HG03066 (cell line): ENCODE data around the gene RBM6.

Source experiments
- ATAC-seq: cut with Tn5 transposase; IDR thresholded peaks from one replicate; pipeline ENCODE4 v1.9.1; 2021; ENCODE audit warnings: low read depth; ENCODE audit not compliant: unreplicated experiment

The RBM6 gene

GRCh38 chr3:50088725-50089608 is 149.0 kb downstream of the RBM6 start, which contains the start of gene RBM5:
RBM5 (plus strand) TSS chr3:50088919; CDS start chr3:50090435, 1,516 bp downstream.
- peak; percentile 98 for ATAC-seq

GRCh38 chr3:50089609-50089945 is 149.6 kb downstream of the RBM6 start:
- peak; percentile 4 for ATAC-seq

DNA sequence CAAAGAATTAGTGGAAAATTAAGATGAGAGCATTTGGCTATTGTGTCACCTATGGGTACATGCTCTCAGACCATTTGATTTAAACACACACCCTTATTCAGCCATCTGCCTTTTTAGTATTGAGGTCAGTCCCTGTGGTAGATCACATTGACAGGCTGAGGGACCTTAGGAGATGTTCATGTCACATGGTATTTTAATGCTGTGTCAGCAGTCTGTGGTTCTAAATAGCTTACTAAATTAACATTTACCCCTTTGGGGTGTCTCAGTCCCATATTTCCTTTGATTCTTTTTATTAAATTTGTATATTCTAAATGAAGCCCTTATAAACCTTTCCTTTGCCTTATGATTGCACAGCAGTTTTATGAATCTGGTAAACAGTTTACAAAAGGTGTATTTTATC is 151.0 kb downstream of the RBM6 start:
- no peak for ATAC-seq

DNA sequence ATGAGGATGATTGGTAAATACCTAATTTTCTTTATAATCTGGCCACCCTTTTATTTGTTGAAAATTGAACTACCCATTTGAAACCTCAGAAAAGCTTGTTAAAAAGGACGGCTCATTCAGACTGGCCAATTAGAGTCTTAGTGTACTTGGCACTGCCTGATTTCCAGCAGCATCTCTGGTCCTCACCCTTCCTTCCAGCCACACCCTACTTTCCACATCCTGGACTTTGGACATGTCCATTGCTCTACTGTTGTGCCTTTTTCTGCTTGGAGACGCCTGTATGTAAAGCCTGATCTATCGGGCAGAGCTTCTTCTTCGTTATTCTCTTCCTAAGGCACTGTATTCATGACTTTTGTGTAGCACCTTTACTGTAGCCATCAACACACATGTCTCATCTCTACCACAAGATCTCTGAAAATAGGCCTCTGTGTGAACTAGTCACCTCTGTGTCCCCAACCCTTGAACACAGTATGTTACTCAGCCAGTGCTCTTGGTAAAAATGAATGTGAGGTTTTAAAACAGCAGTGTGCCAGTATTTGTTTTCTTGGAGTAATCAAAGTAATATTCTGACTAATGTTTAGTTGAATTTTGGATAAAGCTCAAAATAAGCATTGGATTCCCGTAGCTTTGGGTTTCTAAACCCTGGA is 155.5 kb downstream of the RBM6 start:
- ATAC-seq: no peak

- ATAC-seq: no peak
These were observed 160.4 kb downstream of the RBM6 start for GRCh38 chr3:50100386-50100785.

- no peak for ATAC-seq
These were observed 161.3 kb downstream of the RBM6 start for GRCh38 chr3:50100956-50101845.

- no peak for ATAC-seq
These were observed 162.6 kb downstream of the RBM6 start for GRCh38 chr3:50102558-50102957.

GRCh38 chr3:50111757-50112156 is 171.8 kb downstream of the RBM6 start:
- ATAC-seq: no peak

DNA sequence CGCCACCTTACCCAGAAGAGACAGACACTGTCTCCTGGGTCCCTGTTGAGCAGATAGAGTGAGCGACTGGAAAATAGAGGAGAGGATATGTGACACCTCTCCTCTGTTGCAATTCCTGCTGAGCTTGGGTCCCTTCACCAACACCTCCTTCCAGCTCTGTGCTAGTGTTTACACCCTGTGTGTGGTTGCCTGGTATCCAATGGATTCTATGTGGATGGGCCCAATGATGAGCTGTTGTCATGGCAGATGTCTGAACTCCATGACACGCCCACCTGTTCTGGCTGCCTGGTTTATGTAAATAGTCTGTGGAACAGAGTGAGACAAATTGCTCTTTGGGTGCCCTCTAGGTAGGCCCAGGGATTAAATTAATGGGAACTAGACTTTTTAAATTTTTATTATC is 172.5 kb downstream of the RBM6 start:
- ATAC-seq: no peak

- no peak for ATAC-seq
These were observed 177.2 kb downstream of the RBM6 start for GRCh38 chr3:50117120-50117519.

DNA sequence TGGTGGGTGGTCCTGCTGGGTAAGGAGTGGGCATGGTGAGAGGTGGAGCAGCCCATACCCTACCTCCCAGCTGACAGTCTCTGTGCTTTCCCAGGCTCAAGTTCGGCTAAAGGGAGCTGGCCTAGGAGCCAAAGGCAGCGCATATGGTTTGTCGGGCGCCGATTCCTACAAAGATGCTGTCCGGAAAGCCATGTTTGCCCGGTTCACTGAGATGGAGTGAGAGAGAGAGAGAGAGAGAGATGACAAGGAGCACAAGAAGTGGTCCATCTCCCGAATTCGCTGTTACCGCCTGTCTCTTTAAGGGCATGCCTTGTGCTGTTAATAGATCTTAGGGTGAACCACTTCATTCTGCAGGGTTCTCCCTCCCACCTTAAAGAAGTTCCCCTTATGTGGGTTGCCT is 178.3 kb downstream of the RBM6 start:
- no peak for ATAC-seq

- no peak for ATAC-seq
These were observed 179.8 kb downstream of the RBM6 start for GRCh38 chr3:50119786-50120185.

GRCh38 chr3:50120364-50121071 is 180.6 kb downstream of the RBM6 start:
- ATAC-seq: no peak

GRCh38 chr3:50121072-50122032 is 181.4 kb downstream of the RBM6 start:
- ATAC-seq: peak; percentile 69

- ATAC-seq: no peak
These were observed 182.1 kb downstream of the RBM6 start for GRCh38 chr3:50122071-50122470.

DNA sequence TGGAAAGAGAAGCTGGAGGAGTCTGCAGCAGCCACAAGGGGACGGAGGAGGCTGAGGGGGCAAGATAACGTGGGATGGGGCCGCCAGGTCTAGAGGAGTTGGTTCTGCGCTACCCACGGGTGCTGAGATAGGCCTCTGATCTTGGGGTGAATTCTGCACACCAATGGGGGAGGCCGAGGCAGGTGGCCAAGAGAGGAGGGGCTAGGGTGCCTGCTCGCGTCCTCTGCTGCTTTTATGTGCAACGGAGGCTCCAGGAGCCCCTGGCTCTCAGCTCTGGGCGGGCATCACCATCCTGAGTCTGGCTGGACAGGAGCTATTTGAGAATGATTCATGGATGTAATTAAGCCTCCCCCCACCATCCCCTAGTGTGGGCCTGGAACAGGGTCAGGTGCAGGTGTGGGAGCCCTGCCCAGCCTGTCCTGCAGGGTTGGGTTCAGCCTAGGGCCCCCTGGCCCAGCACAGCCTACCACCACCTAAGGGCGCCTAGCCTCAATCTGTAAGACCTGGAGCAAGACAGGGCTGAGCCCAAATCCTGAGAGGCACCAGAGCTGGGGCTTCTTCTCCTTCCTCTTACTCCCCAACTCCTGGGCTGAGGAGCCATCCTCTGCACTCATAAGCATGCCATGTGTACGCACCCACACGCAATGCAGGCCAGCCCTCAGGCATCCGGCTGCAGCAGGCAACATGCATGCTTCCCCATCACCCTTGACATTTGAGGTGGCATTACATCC is 182.9 kb downstream of the RBM6 start:
- ATAC-seq: no peak

GRCh38 chr3:50123394-50124051 is 183.6 kb downstream of the RBM6 start:
- no peak for ATAC-seq
